ENCODE data around the gene PRKCB.

- no peak for TF ChIP-seq CTCF (IDR thresholded peaks at IDR 0.05)
- no peak for TF ChIP-seq POLR2A (IDR thresholded peaks at IDR 0.05)
Measured at GRCh38 chr16:24053099-24053946, 217.5 kb downstream of the PRKCB start.
